ENCODE data around the gene CYP19A1.
"Not testable (repeated sequence)": the region's sequence is repeated elsewhere in the genome, so short reads cannot be mapped to it uniquely, and the experiment has no call there.

Gene CYP19A1

DNA sequence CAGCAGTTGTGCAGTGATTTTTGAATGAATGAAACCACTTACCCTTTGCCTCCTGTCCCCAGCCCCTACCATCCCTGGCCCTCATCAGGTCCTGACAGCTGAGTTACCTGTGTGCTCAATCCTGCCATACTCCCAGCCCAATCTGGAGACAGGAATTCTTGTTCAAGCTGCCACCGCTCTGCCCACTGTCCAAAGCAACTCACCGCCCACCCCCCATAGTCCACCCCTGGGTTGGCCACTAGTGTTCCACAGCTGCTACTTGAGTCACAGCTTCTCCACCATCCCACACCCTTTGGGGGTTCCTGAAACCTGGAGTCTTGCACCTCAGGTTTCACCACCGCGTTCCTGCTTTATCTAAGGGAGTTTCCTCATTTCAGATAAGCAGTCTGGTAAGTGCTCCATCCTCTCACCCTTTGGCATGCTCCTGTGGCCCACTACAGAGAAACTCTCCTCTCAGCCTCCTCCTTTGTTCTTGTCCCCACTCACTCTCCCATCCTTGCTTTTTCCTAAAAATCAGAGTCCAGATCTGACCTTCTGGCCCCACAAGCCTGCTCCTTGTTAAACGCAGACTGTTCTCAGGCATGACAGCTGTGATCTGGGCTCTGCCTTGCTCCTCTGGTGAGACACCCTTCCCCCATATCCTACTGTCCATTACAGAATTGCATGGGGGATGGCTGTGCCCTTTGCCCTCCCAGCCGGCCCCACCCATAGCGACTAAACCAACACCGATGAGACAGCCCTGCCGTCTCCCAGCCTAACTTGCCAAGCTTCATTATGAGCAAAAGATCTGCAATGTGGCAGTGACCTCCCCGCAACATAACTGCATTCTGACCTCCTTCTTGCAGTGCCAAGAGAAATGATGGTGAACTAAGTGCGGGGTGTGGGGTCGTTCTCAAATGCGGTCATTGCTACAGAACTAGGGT is 50.0 kb downstream of the CYP19A1 start:
- DNase-seq = no peak

- no peak for DNase-seq
These were observed 51.6 kb downstream of the CYP19A1 start for GRCh38 chr15:51286816-51287215.

GRCh38 chr15:51285399-51285798 is 53.0 kb downstream of the CYP19A1 start:
- DNase-seq = no peak

DNA sequence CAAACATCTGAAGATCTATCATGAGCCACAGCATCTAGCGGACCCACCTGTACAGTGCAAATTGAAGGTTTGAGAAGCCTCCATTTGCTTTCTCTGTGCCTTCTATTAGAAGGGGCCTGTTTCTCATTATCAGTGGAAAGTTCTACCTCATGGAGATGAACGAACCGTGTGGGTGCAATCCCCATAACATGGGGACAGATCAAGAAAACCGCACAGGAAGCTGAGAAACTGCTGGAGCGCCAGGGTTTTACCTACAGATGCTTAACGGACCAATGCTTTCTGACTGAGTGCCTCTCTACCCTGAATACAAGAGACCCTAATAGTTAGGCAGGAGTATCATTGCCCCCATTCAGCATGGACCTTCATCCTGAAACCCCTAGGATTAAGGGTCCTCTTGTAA is 53.5 kb downstream of the CYP19A1 start:
- DNase-seq = no peak

- DNase-seq = no peak
These were observed 55.4 kb downstream of the CYP19A1 start for GRCh38 chr15:51283026-51283425.

- DNase-seq = not testable (repeated sequence)
These were observed 56.2 kb downstream of the CYP19A1 start for GRCh38 chr15:51282241-51282640.

DNA sequence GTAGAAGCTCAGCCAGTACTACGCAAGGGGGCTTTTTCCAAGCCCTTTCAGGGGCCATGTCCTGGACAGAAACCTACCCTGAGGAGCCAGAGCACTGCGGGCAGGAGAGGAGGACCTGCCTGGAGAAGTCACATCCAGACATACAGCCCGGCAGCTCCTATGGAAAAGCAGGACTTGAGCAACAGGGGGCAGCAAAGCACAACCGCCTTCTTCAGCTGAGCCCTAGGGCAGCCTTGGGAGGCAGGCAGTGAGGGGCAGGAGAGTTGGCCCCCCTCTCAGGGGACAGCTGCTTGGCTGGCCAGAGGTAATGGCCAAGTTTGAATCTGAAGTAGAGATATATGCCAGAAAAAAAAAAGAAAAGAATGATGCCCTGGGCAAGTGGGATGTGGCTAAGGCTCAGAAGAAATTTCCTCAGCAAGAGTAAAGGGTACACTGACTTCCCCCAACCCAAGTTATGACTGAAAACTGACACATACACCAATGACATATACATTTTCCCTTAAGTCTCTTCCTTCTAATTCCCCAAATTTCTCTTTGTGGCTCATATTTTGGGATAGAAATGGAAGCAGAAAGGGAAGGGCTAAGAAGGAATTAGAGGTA is 56.9 kb downstream of the CYP19A1 start:
- no peak for DNase-seq

DNA sequence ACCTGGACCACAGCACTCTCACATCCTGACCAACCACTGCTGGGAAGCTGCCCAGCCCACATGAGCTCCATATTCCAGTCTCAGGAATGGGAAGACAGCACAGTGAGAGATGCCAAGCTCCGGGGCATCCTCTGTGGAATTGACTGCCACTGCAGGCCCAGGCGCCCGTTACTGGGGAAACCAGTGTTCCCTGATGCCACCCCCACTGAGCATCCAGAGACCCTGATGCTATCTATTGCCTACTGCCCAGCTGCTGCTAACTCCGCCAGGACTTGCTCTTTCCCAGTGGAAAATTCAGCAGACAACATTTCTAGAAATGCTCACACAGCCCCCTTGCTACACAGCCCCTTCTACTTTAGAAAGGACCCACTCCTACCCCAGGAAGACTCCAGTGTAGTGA is 57.6 kb downstream of the CYP19A1 start:
- no peak for DNase-seq

- no peak for DNase-seq
These were observed 59.0 kb downstream of the CYP19A1 start for GRCh38 chr15:51279391-51279790.

- no peak for DNase-seq
These were observed 61.3 kb downstream of the CYP19A1 start for GRCh38 chr15:51277101-51277500.

DNA sequence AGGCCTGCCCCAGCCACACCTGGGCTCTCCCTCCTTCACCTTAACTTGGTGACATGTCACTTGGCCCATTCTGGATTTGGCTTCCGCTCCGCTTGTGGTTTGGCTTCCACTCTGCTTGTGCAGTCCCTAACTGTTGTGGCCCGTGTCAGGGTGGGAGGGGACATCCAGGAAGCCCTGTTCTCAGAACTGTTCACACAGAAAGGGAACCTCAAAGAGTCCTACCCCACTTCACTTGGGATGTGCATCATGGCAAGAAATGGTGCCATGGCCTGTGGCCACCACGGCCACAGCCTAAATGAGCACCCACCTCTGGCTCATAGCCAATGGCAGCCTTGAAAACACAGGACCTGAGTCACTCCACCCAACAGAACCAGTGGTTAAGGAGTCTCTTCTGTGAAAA is 63.4 kb downstream of the CYP19A1 start:
- no peak for DNase-seq

DNA sequence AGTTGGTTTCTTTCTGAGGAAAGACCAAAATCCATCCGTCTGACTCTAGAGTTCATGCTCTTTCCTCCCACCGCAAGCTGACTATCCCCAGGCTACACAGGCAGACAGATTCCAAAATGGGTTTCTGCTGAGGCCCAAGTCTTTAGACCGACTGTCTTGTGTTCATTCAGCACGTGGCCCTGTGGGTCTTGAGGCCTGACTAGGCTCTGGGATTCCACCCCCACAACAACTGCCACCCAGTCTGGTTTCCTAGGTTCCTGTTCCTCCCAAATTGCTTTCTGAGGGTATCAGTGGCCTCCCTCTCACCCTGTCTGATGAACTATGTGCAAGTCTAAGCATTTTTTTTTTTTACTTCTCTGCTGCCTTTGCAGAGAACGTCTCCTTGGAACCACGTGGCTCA is 67.7 kb downstream of the CYP19A1 start:
- DNase-seq = no peak

GRCh38 chr15:51269496-51269895 is 68.9 kb downstream of the CYP19A1 start:
- no peak for DNase-seq

DNA sequence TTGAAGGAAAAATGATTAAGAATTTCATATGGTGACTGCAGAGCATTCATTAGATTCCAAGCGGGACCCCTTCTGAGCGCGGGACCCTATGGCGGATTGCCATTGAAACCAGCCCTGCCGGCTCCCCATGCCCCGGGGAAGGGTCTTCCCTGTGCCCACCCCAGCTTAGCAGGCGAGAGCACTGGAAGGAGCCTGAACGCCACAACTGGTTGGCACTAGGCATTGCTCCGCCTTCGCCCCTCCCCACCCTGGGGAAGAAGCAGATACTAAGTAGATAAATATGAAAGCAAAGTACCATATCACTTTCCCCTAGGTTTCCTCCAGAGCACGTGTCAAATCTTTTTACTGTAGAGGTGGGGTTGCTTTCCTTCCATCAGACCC is 70.7 kb downstream of the CYP19A1 start:
- no peak for DNase-seq

DNA sequence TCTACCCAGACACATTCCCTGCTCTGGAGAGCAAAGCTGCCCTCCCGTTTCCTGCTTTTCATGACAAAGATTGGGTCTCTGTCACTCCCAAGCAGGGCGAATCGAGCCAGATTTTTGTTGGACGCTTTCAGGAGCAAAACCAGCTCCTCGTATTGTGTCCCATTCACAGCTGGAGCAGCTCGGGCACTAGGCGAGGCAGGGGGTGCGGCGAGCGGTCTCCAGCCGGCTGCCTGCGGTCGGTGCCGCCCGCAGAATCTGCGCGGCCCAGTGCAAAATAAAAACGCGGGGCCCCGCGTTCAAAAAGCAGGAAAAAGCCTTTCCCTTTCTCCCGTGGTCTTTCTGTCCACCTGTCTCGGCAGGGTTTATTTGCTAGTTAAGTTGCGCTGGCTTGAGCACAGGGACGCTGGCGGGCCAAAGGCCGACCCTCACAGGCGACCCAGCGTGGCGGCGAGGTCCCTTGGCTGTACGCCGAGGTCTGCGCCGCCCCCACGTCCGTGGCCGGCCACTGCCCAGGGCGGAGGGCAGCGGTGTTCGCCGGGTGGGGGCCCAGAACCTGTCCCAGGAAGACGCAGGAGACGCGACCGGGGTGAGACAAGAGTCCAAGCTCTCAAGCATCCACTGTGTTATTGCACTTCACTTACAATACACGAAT is 71.2 kb downstream of the CYP19A1 start:
- no peak for DNase-seq

GRCh38 chr15:51266656-51267050 is 71.7 kb downstream of the CYP19A1 start:
- no peak for DNase-seq

DNA sequence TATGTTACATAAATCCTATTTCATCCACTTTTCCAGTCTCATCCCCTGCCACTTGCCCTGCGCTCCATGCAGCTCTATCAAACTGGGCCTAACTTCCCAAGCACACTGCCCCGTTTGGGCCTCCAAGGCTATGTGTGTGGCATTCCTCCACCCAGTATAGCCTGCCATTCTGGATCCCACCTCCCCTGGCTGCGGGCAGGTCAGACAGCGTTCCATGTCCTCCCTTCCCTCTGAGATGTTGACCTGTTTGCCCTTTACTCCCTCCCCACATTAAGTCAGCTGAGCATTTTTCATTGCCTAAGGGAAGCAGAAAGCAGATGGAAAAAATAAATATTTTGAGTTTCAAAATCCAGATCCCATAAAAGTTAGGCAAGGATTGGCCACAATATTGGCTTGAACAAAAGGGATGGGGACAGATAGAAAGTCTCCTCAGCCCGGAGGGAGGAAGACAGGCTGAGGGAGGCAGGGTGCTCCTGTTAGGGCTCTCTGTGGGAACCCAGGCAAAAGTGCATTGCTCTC is 73.3 kb downstream of the CYP19A1 start:
- no peak for DNase-seq

DNA sequence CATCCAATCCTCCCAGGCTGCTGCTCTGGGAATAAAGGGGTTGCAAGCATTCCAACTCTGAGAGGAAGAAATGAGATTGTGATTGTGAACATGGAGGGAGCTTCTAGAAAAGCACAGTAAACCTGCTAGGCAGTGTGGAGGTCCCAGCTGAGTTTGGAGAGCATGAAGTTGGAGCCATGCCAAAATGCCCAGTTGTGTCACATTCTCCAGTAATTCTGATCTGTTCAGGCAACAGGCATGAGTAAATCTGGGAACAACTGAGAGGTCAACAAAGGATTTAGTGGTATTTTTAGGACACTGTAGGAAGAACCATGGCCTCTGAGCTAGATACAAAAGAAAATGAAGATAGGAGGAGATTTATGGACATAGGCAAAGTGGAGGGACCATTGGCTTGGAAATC is 74.7 kb downstream of the CYP19A1 start:
- DNase-seq = no peak

GRCh38 chr15:51263116-51263515 is 75.3 kb downstream of the CYP19A1 start:
- DNase-seq = no peak

DNA sequence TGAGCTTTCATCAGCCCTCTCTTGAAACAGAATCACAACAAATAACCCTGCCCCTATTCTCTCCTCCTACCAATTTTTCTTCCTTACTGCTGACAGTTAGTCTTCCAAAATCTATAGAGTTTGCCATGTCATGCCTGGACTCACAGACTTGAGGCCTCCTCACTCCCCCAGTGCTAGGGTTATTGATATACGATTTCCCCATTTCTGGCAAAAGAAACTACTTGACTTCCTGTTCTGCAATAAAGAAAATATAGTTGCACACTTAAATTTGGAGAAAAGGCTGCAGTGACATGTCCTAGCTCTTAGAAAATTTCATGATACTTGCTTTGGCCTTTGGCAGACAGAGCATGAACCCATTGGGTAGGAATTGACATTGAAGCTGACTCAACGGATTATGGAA is 75.9 kb downstream of the CYP19A1 start:
- DNase-seq = no peak

DNA sequence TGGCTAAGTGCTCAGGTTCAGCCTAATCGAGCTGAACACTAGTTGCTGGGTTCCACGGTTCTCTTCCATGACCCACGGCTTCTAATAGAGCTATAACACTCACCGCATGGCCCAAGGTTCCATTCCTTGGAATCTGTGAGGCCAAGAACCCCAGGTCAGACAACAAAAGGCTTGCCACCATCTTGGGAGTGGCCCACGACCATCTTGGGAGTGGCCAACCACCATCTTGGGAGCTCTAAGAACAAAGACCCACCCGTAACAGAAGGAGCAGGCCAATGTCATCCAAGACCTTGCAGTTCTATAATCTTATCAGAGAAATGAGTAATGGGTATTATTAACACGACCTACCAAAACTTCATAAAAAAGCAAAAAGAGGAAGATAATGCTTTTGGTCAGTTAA is 77.3 kb downstream of the CYP19A1 start:
- DNase-seq = not testable (repeated sequence)

DNA sequence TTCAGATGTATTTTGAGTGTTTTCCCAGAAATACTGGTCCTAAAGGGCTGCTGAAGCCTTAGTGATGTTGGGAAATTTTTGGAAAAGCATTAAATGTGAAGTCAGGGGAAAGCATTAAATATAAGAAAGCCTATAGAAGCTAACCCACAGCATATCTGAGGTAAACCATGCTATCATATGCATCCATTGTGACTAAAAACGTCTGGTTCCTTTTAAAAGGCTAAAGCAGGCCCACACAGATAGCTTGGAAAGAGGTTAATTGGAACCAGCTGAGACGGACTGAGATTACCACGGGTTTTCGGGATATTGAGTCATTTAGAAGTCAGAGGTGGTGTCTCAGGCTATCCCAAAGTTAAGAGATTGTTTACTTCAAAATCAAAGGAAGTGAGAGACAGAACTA is 78.2 kb downstream of the CYP19A1 start:
- no peak for DNase-seq

GRCh38 chr15:51255533-51255932 is 82.9 kb downstream of the CYP19A1 start:
- DNase-seq = no peak

- DNase-seq = no peak
These were observed 85.0 kb downstream of the CYP19A1 start for GRCh38 chr15:51253366-51253765.

Data from activated gamma-delta T cell (primary cell).